ENCODE data around the gene GABRP. TPM values are rescaled to one million over a fixed set of nuclear protein-coding genes. Genes with fewer than 3 reads are reported as not detected.

GABRP gene
- total RNA-seq, 1 experiment from 2014 or later = not detected

- H3K36me3 ChIP-seq (ENCODE audit: control insufficient read depth, insufficient read depth, low read length) = no peaks in the 10 kb centered on the region
- TF ChIP-seq, protein P1, sequence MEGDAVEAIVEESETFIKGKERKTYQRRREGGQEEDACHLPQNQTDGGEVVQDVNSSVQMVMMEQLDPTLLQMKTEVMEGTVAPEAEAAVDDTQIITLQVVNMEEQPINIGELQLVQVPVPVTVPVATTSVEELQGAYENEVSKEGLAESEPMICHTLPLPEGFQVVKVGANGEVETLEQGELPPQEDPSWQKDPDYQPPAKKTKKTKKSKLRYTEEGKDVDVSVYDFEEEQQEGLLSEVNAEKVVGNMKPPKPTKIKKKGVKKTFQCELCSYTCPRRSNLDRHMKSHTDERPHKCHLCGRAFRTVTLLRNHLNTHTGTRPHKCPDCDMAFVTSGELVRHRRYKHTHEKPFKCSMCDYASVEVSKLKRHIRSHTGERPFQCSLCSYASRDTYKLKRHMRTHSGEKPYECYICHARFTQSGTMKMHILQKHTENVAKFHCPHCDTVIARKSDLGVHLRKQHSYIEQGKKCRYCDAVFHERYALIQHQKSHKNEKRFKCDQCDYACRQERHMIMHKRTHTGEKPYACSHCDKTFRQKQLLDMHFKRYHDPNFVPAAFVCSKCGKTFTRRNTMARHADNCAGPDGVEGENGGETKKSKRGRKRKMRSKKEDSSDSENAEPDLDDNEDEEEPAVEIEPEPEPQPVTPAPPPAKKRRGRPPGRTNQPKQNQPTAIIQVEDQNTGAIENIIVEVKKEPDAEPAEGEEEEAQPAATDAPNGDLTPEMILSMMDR (IDR thresholded peaks at IDR 0.05) = no peak
- TF ChIP-seq SIN3A (IDR thresholded peaks at IDR 0.05; ENCODE audit: borderline replicate concordance, insufficient read depth, low read depth, low read length) = no peak
- TF ChIP-seq POLR2AphosphoS5 (IDR thresholded peaks at IDR 0.05; ENCODE audit: low read depth, low read length) = no peak
- no peak for TF ChIP-seq REST (IDR thresholded peaks at IDR 0.05; ENCODE audit: insufficient read depth in 1 of 2, low read depth in 2 of 2, low read length in 1 of 2)
- no peak for TF ChIP-seq TCF7L2 (IDR thresholded peaks at IDR 0.05; ENCODE audit: low read depth, low read length)
- BruUV-seq (replicated peaks) = no TSS peak
- ChIA-PET CTCF (no interaction called here), POLR2A (no interaction called here)
- no peak overlapping the region for H3K27ac ChIP-seq (ENCODE audit: low read length)
- in situ Hi-C loops (cut with HindIII; ENCODE audit: low pct_unique_long_range_greater_than_20kb, low sequenced_read_pairs) (no loop called here), intact Hi-C loops (cut with micrococcal nuclease; ENCODE audit: unreplicated experiment) (no loop called here)
- no peaks in the 10 kb centered on the region for H3K4me1 ChIP-seq (ENCODE audit: control insufficient read depth, insufficient read depth, low read length)
- no peak for ATAC-seq
- H3K4me3 ChIP-seq (ENCODE audit: low read depth in 2 of 2, low read length in 2 of 2) = no peak overlapping the region
- peaks cover 9% of the 10 kb centered on the region; the same call in 1 of the 2 replicates for H3K27me3 ChIP-seq (ENCODE audit: control insufficient read depth, insufficient read depth, low read length)
- DNase-seq (ENCODE audit: low read depth, low spot score) = no peak
- H3K9me3 ChIP-seq (ENCODE audit: control insufficient read depth, insufficient read depth, low read depth, low read length) = no peaks in the 10 kb centered on the region
These were observed 12.0 kb upstream of the GABRP start for GRCh38 chr5:170771496-170771895.

- ChIA-PET POLR2A (no interaction called here), CTCF (no interaction called here)
- Histone ChIP-seq H3K4me1 (ENCODE audit: control insufficient read depth, insufficient read depth, low read length) (no peaks in the 10 kb centered on the region), H3K4me3 (ENCODE audit: low read depth in 2 of 2, low read length in 2 of 2) (no peak overlapping the region), H3K9me3 (ENCODE audit: control insufficient read depth, insufficient read depth, low read depth, low read length) (no peaks in the 10 kb centered on the region), H3K27ac (ENCODE audit: low read length) (no peak overlapping the region), H3K27me3 (ENCODE audit: control insufficient read depth, insufficient read depth, low read length) (peaks cover 6% of the 10 kb centered on the region; the same call in 1 of the 2 replicates), H3K36me3 (ENCODE audit: control insufficient read depth, insufficient read depth, low read length) (no peaks in the 10 kb centered on the region)
- TF ChIP-seq REST (IDR thresholded peaks at IDR 0.05; ENCODE audit: insufficient read depth in 1 of 2, low read depth in 2 of 2, low read length in 1 of 2) (no peak), SIN3A (IDR thresholded peaks at IDR 0.05; ENCODE audit: borderline replicate concordance, insufficient read depth, low read depth, low read length) (no peak), POLR2AphosphoS5 (IDR thresholded peaks at IDR 0.05; ENCODE audit: low read depth, low read length) (no peak), TCF7L2 (IDR thresholded peaks at IDR 0.05; ENCODE audit: low read depth, low read length) (no peak)
- TF ChIP-seq, protein P1 (IDR thresholded peaks at IDR 0.05) = no peak
- no TSS peak for BruUV-seq (replicated peaks)
- no peak for DNase-seq (ENCODE audit: low read depth, low spot score)
- ATAC-seq = no peak
- intact Hi-C loops (cut with micrococcal nuclease; ENCODE audit: unreplicated experiment) (no loop called here), in situ Hi-C loops (cut with HindIII; ENCODE audit: low pct_unique_long_range_greater_than_20kb, low sequenced_read_pairs) (no loop called here)
These were observed 10.2 kb upstream of the GABRP start for GRCh38 chr5:170773024-170773985.

Data from Panc1 (cell line).